Measurements from ENCODE around the gene PIH1D2. TPM values are rescaled to one million over a fixed set of nuclear protein-coding genes. Genes with fewer than 3 reads are reported as not detected.

The PIH1D2 gene
- total RNA-seq, 1 donor from 2014 or later, result 1.4 TPM

DNA sequence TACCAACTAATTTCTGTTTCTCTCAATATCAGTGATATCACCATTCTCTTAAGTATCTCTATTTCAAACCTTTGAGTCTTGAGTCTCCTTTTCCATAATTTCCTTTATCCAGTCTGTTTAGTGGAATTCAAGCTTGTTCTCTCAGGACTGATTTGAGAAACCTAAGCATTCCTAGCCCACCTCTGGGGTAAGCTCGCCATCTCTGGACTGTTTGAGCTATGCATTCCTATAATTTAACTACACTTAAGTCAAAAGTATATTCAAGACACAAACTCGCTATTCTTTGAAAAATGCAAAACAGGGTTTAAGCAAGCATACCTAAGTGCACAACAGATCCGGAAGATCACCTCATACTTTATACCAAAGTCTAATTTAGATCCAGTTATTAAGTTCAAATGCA lies 50.7 kb downstream of the PIH1D2 start:
- Mint-ChIP-seq H3K27ac (ENCODE audit: unreplicated experiment) (no peak overlapping the region), H3K4me1 (ENCODE audit: low read depth, unreplicated experiment) (peaks cover 7% of the 10 kb centered on the region), H3K36me3 (ENCODE audit: unreplicated experiment) (no peaks in the 10 kb centered on the region), H3K27me3 (ENCODE audit: unreplicated experiment) (peaks cover 9% of the 10 kb centered on the region), H3K9me3 (ENCODE audit: unreplicated experiment) (peaks cover 4% of the 10 kb centered on the region), H3K4me3 (ENCODE audit: unreplicated experiment) (no peak overlapping the region)
- TF ChIP-seq, protein P1, sequence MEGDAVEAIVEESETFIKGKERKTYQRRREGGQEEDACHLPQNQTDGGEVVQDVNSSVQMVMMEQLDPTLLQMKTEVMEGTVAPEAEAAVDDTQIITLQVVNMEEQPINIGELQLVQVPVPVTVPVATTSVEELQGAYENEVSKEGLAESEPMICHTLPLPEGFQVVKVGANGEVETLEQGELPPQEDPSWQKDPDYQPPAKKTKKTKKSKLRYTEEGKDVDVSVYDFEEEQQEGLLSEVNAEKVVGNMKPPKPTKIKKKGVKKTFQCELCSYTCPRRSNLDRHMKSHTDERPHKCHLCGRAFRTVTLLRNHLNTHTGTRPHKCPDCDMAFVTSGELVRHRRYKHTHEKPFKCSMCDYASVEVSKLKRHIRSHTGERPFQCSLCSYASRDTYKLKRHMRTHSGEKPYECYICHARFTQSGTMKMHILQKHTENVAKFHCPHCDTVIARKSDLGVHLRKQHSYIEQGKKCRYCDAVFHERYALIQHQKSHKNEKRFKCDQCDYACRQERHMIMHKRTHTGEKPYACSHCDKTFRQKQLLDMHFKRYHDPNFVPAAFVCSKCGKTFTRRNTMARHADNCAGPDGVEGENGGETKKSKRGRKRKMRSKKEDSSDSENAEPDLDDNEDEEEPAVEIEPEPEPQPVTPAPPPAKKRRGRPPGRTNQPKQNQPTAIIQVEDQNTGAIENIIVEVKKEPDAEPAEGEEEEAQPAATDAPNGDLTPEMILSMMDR (IDR thresholded peaks at IDR 0.05; ENCODE audit: partially characterized antibody, unreplicated experiment), result no peak
- DNase-seq, result no peak

DNA sequence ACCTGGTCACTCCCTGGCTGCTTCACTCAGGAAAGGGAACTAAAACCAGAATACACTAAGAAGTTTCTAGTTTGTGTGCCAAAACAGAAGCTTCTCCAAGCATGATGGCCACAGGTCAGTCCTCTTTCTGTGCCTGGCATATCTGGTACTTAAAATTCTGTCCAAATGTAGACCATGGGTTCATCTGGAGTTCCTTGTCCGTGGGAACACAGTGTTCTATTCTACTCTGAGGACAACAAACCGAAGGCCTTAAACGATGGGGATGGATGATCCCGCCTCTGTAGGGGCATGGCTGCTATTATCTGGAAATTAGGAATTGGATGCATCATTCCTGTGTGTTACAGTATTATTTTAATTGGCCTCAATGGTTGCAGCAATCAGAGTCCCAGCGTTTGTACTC lies 54.8 kb downstream of the PIH1D2 start:
- TF ChIP-seq, protein P1 (IDR thresholded peaks at IDR 0.05; ENCODE audit: partially characterized antibody, unreplicated experiment), result no peak
- Mint-ChIP-seq H3K27ac (ENCODE audit: unreplicated experiment) (no peak overlapping the region), H3K4me1 (ENCODE audit: low read depth, unreplicated experiment) (peaks cover 11% of the 10 kb centered on the region), H3K36me3 (ENCODE audit: unreplicated experiment) (no peaks in the 10 kb centered on the region), H3K27me3 (ENCODE audit: unreplicated experiment) (no peaks in the 10 kb centered on the region), H3K9me3 (ENCODE audit: unreplicated experiment) (no peaks in the 10 kb centered on the region), H3K4me3 (ENCODE audit: unreplicated experiment) (no peak overlapping the region)
- DNase-seq, result no peak

Other genes with a start within 250 kb of the PIH1D2 start
- 69.4 TPM for gene ALG9, start 202.4 kb downstream of the PIH1D2 start, total RNA-seq (ENCODE audit: unreplicated experiment)
- 1.6 TPM for gene FDXACB1, start 194.9 kb downstream of the PIH1D2 start, total RNA-seq (ENCODE audit: unreplicated experiment)
- 21.7 TPM for gene CFAP68, start 194.5 kb downstream of the PIH1D2 start, total RNA-seq (ENCODE audit: unreplicated experiment)
- 0.64 TPM for gene CRYAB, start 162.2 kb downstream of the PIH1D2 start, total RNA-seq (ENCODE audit: unreplicated experiment)
- 1.4 TPM for gene HSPB2, start 161.3 kb downstream of the PIH1D2 start, total RNA-seq (ENCODE audit: unreplicated experiment)
- not detected for gene C11orf52, start 155.1 kb downstream of the PIH1D2 start, total RNA-seq (ENCODE audit: unreplicated experiment)
- 27.2 TPM for gene DIXDC1, start 136.7 kb downstream of the PIH1D2 start, total RNA-seq (ENCODE audit: unreplicated experiment)
- gene DLAT, start 48.6 kb downstream of the PIH1D2 start, total RNA-seq (ENCODE audit: unreplicated experiment), result 55.0 TPM
- 22.3 TPM for gene NKAPD1, start 282 bp upstream of the PIH1D2 start, total RNA-seq (ENCODE audit: unreplicated experiment)
- gene TIMM8B, start 12.7 kb upstream of the PIH1D2 start, total RNA-seq (ENCODE audit: unreplicated experiment), result 88.9 TPM
- gene SDHD, start 12.9 kb upstream of the PIH1D2 start, total RNA-seq (ENCODE audit: unreplicated experiment), result 19.7 TPM
- gene IL18, start 90.1 kb upstream of the PIH1D2 start, total RNA-seq (ENCODE audit: unreplicated experiment), result not detected
- gene TEX12, start 93.4 kb upstream of the PIH1D2 start, total RNA-seq (ENCODE audit: unreplicated experiment), result not detected
- gene BCO2, start 101.5 kb upstream of the PIH1D2 start, total RNA-seq (ENCODE audit: unreplicated experiment), result 2.6 TPM
- gene PTS, start 152.4 kb upstream of the PIH1D2 start, total RNA-seq (ENCODE audit: unreplicated experiment), result 47.7 TPM
- not detected for gene PLET1, start 186.8 kb upstream of the PIH1D2 start, total RNA-seq (ENCODE audit: unreplicated experiment)